Measurements from ENCODE around the gene IMPA2.
"Not testable (repeated sequence)": the region's sequence is repeated elsewhere in the genome, so short reads cannot be mapped to it uniquely, and the experiment has no call there.

The IMPA2 gene

GRCh38 chr18:12065397-12065796 lies 84.1 kb downstream of the IMPA2 start:
- H3K9me2 ChIP-seq (replicated peaks; ENCODE audit: low read depth, low read length) = no peaks in the 10 kb centered on the region
- no peaks in the 10 kb centered on the region for H3F3A ChIP-seq (ENCODE audit: low read depth)
- H4K20me1 ChIP-seq (ENCODE audit: insufficient read depth, low read length, poor library complexity, severe bottlenecking) = no peaks in the 10 kb centered on the region
- H3K9ac ChIP-seq (ENCODE audit: low read depth, low read length, poor library complexity, severe bottlenecking) = no peak overlapping the region
- no peaks in the 10 kb centered on the region for H3K9me3 ChIP-seq (ENCODE audit: insufficient read depth, low read depth, low read length)
- no peaks in the 10 kb centered on the region for H3K4me1 ChIP-seq (ENCODE audit: insufficient read depth, low read length, poor library complexity, severe bottlenecking)
- H3K36me3 ChIP-seq (ENCODE audit: insufficient read depth, low read length) = no peaks in the 10 kb centered on the region
- H2AFZ ChIP-seq (ENCODE audit: low read length) = no peak overlapping the region
- TF ChIP-seq CTCF (conservative IDR thresholded peaks at IDR 0.05; ENCODE audit: low read length) = no peak
- TF ChIP-seq EZH2phosphoT487 (IDR thresholded peaks at IDR 0.05; ENCODE audit: borderline replicate concordance) = no peak
- H3K4me3 ChIP-seq (ENCODE audit: low read length, poor library complexity, severe bottlenecking) = no peak overlapping the region
- H3K27me3 ChIP-seq (ENCODE audit: insufficient read depth, low read length, poor library complexity, severe bottlenecking) = no peaks in the 10 kb centered on the region
- no peaks in the 10 kb centered on the region for H3K79me2 ChIP-seq (ENCODE audit: insufficient read depth, low read length)
- H3K4me2 ChIP-seq (ENCODE audit: low read depth, low read length, poor library complexity, severe bottlenecking) = no peak overlapping the region

- H3K27me3 ChIP-seq (ENCODE audit: insufficient read depth, low read length, poor library complexity, severe bottlenecking) = no peaks in the 10 kb centered on the region
- no peak for TF ChIP-seq EZH2phosphoT487 (IDR thresholded peaks at IDR 0.05; ENCODE audit: borderline replicate concordance)
- no peak for TF ChIP-seq CTCF (conservative IDR thresholded peaks at IDR 0.05; ENCODE audit: low read length)
- no peaks in the 10 kb centered on the region for H3K4me1 ChIP-seq (ENCODE audit: insufficient read depth, low read length, poor library complexity, severe bottlenecking)
- no peaks in the 10 kb centered on the region for H3F3A ChIP-seq (ENCODE audit: low read depth)
- no peak overlapping the region for H3K9ac ChIP-seq (ENCODE audit: low read depth, low read length, poor library complexity, severe bottlenecking)
- no peak overlapping the region for H2AFZ ChIP-seq (ENCODE audit: low read length)
- H3K9me2 ChIP-seq (replicated peaks; ENCODE audit: low read depth, low read length) = no peaks in the 10 kb centered on the region
- no peaks in the 10 kb centered on the region for H3K79me2 ChIP-seq (ENCODE audit: insufficient read depth, low read length)
- H3K9me3 ChIP-seq (ENCODE audit: insufficient read depth, low read depth, low read length) = no peaks in the 10 kb centered on the region
- H3K4me3 ChIP-seq (ENCODE audit: low read length, poor library complexity, severe bottlenecking) = no peak overlapping the region
- no peak overlapping the region for H3K4me2 ChIP-seq (ENCODE audit: low read depth, low read length, poor library complexity, severe bottlenecking)
- H3K36me3 ChIP-seq (ENCODE audit: insufficient read depth, low read length) = no peaks in the 10 kb centered on the region
- no peaks in the 10 kb centered on the region for H4K20me1 ChIP-seq (ENCODE audit: insufficient read depth, low read length, poor library complexity, severe bottlenecking)
Observed at GRCh38 chr18:12066910-12067511, 85.7 kb downstream of the IMPA2 start.

GRCh38 chr18:12067671-12068070 lies 86.4 kb downstream of the IMPA2 start:
- no peaks in the 10 kb centered on the region for H3F3A ChIP-seq (ENCODE audit: low read depth)
- no peak overlapping the region for H3K4me2 ChIP-seq (ENCODE audit: low read depth, low read length, poor library complexity, severe bottlenecking)
- H3K9me3 ChIP-seq (ENCODE audit: insufficient read depth, low read depth, low read length) = no peaks in the 10 kb centered on the region
- H4K20me1 ChIP-seq (ENCODE audit: insufficient read depth, low read length, poor library complexity, severe bottlenecking) = no peaks in the 10 kb centered on the region
- no peak overlapping the region for H3K4me3 ChIP-seq (ENCODE audit: low read length, poor library complexity, severe bottlenecking)
- no peaks in the 10 kb centered on the region for H3K36me3 ChIP-seq (ENCODE audit: insufficient read depth, low read length)
- TF ChIP-seq CTCF (conservative IDR thresholded peaks at IDR 0.05; ENCODE audit: low read length) (no peak), EZH2phosphoT487 (IDR thresholded peaks at IDR 0.05; ENCODE audit: borderline replicate concordance) (no peak)
- no peaks in the 10 kb centered on the region for H3K79me2 ChIP-seq (ENCODE audit: insufficient read depth, low read length)
- H3K4me1 ChIP-seq (ENCODE audit: insufficient read depth, low read length, poor library complexity, severe bottlenecking) = no peaks in the 10 kb centered on the region
- H3K27me3 ChIP-seq (ENCODE audit: insufficient read depth, low read length, poor library complexity, severe bottlenecking) = no peaks in the 10 kb centered on the region
- H3K9me2 ChIP-seq (replicated peaks; ENCODE audit: low read depth, low read length) = no peaks in the 10 kb centered on the region
- no peak overlapping the region for H2AFZ ChIP-seq (ENCODE audit: low read length)
- H3K9ac ChIP-seq (ENCODE audit: low read depth, low read length, poor library complexity, severe bottlenecking) = no peak overlapping the region

GRCh38 chr18:12068316-12068949 lies 87.1 kb downstream of the IMPA2 start:
- H3K9me2 ChIP-seq (replicated peaks; ENCODE audit: low read depth, low read length); H3K9ac ChIP-seq (ENCODE audit: low read depth, low read length, poor library complexity, severe bottlenecking); H4K20me1 ChIP-seq (ENCODE audit: insufficient read depth, low read length, poor library complexity, severe bottlenecking); H3K36me3 ChIP-seq (ENCODE audit: insufficient read depth, low read length); H2AFZ ChIP-seq (ENCODE audit: low read length); H3F3A ChIP-seq (ENCODE audit: low read depth); H3K27me3 ChIP-seq (ENCODE audit: insufficient read depth, low read length, poor library complexity, severe bottlenecking); H3K4me3 ChIP-seq (ENCODE audit: low read length, poor library complexity, severe bottlenecking); H3K79me2 ChIP-seq (ENCODE audit: insufficient read depth, low read length); H3K4me1 ChIP-seq (ENCODE audit: insufficient read depth, low read length, poor library complexity, severe bottlenecking); H3K9me3 ChIP-seq (ENCODE audit: insufficient read depth, low read depth, low read length); H3K4me2 ChIP-seq (ENCODE audit: low read depth, low read length, poor library complexity, severe bottlenecking): not testable (repeated sequence)
